GM21360 (cell line): ENCODE results near the gene TTBK1.

ENCODE experiments used
- ATAC-seq: cut with Tn5 transposase; IDR thresholded peaks from one replicate; pipeline ENCODE4 v1.9.1; 2021; ENCODE audit warnings: mild to moderate bottlenecking, moderate library complexity; ENCODE audit not compliant: unreplicated experiment

Gene TTBK1

DNA sequence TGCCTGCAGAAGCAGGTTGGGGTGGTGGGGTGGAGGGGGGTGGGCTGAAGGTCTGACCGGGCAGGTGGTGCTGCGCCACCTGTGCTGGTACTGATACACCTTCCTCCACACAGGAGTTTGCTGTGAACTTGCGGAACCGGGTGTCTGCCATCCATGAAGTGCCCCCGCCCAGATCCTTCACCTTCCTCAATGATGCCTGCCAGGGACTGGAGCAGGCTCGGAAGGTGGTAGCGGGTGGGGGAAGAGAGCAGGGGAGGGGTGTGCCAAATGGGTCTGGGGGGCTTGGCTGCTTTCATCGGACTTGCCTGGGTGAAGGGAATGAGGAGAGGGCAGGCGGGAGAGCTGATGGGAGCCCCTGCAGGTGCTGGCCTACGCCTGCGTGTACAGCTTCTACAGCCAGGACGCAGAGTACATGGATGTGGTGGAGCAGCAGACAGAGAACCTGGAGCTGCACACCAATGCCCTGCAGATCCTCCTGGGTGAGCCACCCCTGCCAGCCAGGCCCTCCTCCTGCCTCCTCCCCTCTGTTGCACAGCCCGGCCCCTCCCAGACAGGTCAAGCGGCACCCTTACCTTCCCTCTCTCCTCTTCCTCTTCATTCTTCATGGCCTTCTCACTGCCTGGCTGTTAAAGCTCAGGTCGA, 20.7 kb upstream of the TTBK1 start:
- ATAC-seq, result no peak

DNA sequence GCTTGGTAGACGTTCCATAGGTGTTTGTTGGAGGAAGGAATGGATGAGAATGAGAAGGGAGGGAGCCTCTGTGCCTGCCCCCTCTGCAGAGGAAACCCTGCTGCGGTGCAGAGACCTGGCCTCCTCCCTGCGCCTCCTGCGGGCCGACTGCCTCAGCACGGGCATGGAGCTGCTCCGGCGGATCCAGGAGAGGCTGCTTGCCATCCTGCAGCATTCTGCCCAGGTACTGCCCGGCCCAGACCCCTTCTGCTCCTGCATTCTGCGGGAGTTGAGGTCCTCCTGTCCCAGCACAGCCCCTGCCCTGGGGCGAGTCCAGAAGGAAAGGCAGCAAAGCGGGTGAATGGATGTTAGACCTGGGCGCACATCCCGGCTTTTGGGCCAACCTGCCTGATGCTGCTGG, 20.1 kb upstream of the TTBK1 start:
- ATAC-seq, result no peak

DNA sequence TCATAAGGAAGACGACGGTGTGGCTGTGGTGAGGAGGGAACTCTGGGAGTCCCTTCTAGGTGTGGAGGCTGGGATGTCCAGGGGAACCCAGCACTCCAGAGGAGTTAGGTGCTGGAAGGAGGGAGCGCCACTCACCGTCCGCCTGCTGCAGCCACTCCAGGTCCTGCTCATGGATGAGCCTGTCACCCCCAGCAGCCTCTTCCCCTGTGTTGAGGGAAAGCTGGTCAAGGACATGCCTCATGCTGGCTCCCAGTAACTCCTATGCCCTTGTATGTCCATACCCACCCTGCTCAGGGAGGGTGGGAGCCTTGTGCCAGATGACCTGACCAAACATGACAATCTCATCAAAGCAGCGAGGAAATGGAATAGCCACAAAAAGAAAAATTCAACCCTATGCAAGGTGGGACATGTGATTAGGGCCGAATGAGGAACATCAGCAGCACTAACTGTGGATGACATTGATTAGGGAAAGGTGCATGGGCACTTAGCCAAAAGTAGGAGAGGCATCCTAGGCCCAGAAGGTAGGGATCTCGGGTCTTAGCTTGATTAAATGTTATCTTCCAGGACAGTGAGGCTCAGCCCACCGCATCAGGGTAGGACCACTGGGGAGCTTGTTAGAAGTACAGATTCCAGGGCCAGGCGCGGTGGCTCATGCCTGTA, 17.0 kb upstream of the TTBK1 start:
- ATAC-seq, result no peak

DNA sequence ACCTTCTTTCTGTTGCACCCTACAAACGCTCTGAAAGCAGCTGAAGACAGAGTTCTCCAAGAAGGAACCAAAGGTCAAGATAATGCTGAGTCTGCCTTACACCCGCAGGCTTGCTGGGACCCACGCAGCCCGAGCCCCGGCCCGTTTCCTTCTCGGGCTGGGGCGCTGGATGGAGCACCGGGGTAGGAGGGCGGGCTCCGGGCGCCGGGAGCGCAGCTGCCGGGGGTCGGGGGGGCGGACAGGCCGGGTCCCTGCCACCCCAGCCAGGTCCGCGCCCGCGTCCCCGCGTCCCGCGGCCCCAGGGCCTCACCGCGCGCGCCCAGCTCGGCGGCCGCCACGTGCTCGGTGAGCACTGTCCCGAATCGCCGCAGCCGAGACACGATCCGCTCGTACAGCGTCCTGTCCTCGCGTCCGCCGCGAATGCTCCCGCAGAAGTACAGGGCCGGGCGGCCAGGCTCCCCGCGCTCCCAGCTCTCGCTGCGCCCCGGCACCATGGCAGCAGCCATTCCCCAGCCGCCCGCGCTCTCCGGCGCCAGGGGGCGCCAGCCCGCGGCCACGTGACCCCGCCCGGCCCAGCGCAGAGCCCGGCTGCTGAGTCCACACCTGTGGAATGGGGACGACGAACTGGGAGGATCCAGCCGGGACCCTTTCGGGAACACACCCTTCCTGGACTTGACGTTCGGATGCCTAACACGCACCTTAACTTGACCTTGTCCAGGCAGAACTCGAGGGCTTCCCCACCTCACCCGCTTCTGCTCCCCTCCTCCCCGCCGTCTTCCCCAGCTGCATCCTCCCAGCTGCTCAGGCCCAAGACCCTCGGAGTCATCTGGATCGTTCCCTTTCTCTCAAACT, 14.1 kb upstream of the TTBK1 start, which contains the start of gene DNPH1:
TSS of gene DNPH1 (minus strand) at position 531 of the 852 bp plus-strand sequence. CDS start at position 506, 25 bp downstream.
- peak; percentile 55 for ATAC-seq

DNA sequence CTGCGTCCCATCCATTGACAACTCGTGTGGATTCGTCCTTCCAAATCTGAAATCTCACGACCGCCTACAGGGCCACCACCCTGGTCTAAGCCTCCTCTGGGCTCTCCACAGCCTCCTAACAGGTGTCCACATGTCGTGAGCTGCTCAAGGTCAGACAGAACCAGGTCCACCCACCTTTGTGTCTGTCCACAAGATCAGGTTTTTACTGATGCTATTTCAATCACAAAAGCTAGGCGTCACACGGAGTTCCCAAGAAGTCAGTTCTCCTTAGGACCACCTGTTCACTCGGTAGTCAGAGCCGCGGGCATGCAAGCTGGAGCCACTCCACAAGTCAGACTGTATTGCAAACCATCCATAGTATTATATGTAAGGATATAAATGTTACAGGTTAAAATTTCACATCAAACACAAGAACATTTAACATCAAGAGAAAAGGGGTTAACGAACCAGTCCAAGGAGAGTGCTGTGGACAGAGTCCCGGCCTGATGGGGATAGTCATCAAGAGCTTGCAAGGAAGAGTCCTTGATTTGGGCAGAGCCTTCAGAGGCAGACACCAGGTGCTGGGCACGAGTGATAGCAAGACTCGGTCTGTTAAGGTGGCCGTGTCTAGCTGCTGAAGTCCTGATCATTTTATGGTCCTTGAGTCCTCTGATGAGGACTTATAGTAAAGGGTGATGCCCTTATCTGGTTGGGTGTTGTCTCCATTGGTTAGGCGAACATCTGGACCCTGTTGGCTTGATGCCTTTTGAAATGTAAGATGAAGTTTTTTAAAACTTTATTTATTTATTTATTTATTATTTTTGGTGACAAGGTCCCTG, 13.3 kb upstream of the TTBK1 start:
- no peak for ATAC-seq

DNA sequence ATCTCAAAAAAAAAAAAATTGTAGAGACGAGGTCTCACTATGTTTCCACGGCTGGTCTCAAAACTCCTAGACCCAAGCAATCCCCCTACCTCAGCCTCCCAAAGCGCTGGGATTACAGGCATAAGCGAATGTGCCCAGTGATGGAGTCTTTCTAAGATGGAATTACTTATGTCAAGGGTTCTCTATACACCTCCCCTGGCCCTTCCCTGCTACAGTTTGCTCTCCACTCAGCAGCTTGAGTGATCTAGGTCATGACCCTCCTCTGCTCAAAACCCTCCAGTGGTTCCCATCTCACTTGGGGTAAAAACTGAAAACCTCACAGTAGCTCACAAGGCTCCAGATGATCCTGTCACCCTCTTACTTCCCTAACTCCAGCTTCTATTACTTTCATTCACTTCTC, 12.2 kb upstream of the TTBK1 start:
- no peak for ATAC-seq

DNA sequence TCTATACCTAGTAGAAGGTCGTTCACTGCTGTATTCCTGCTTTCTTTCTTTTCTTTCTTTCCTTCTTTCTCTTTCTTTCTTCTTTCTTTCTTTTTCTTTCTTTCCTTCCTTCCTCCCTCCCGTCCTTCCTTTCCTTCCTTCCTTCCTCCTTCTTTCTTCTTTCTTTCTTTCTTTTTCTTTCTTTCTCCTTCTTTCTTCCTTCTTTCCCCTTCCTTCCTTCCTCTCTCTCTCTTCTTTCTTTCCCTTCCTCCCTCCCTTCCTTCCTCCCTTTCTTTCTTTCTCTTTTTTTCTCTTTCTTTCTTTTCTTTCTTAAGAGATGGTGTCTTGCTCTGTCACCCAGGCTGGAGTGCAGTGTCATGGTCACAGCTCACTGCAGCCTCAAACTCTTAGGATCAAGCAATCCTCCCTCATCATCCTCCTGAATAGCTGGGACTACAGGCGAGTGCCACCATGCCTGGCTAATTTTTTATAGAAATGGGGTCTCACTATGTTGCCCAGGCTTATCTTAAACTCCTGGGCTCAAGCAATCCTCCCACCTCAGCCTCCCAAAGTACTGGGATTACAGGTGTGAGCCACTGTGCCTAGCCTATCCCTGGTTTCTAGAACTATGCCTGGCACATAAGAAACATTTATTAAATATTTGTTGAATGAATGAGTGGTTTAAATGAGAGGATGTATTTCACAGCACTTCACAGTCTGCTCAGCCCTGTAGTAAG, 11.4 kb upstream of the TTBK1 start:
- ATAC-seq, result no peak

DNA sequence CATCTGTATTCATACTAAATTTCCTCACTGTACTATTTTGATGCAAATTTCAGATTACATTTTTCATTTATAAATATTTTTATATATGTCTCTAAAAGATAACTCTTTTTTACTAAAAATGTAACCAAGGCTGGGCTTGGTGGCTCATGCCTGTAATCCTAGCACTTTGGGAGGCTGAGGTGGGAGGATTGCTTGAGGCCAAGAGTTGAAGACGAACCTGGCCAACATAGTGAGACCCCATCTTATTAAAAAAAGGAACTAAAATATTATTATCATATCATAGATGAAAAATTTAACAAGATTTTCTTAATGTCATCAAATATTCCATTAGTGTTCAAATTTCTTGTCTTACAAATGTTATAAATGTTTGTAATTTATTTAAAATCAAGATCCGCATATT, 7.4 kb upstream of the TTBK1 start:
- no peak for ATAC-seq

DNA sequence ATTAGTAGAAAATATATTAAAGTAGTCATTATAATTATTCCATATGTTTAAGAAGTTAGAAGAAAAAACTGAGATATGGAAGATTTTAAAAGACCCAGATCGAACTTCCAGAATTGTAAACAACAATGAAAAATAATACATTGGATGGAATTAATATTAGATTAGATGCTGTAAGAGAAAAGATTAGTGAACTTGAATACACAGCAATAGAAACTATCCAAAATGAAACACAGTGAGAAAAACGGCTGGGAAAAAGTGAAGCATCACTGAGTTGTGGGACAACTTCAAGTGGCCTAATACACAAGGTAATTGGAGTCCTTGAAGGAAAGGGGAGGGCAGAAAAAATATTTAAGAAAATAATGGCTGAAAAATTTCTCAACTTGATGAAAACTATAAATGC, 4.2 kb upstream of the TTBK1 start:
- no peak for ATAC-seq

DNA sequence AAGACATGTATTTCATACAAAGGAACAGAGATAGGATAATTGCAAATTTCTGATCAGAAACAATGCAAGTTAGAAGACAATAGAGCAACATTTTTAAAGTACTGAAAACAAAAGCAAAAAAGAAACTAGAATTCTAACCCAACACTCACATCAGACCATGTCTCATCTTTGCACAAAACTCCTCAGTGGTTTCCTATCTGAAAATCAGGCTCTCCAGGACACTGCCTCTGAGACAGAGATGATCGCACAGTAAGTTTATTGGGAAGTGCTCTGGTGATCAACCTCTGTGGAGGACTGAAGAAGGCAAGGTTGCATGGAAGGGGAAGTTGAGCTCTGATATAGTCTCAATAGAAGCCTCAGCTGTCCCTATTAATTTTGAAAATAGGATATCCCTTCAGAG, 2.3 kb upstream of the TTBK1 start:
- no peak for ATAC-seq

DNA sequence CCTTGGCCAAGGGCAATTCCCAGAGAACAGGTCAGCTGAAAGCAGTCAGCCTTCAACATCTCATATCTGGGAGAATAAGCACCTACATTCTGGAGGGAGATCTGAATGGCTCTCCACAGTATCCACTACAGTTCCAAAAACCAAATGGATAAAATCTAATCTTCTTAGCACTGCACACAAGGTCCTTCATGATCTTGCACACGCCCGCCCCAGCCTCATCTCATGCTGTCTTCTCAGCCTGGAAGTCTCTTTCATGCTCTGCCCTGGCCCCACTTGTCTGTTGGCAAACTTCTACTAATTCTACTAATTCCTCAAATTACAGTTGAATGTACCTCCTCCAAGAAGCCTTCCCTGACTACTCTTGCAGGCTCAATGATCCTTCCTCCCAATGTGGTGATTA, 1.8 kb upstream of the TTBK1 start:
- no peak for ATAC-seq

DNA sequence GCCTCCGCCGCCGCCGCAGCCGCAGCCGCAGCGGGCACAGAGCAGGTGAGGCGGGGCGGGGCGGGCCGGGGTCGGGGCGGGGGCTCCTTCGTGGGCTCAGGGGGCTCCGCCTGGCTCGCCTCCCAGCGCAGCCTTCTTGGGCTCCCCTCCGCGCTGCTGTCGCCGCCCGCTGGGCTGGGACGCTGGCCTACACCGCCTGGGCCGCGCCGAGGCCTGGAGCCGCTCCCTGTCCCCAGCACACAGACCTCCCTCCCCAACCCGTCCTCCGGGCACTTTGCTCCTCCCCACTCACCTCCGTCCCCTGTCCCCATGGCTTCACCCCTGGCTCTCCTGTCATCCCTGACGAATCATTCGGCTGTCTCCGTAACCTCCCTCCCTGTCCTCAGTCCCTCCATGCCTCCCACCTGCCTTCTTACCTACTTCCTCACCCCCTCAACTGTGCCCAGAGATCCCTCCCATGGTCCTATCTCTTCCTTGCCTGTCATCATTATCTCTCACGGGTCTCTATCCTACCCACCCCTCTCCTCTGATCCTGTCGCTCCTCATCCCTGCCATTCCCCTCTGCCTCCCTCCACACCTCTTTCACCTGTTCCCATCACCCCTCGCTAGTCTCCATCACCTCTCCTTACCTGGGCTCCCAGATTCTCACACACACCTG, 512 bp downstream of the TTBK1 start:
- no peak for ATAC-seq

DNA sequence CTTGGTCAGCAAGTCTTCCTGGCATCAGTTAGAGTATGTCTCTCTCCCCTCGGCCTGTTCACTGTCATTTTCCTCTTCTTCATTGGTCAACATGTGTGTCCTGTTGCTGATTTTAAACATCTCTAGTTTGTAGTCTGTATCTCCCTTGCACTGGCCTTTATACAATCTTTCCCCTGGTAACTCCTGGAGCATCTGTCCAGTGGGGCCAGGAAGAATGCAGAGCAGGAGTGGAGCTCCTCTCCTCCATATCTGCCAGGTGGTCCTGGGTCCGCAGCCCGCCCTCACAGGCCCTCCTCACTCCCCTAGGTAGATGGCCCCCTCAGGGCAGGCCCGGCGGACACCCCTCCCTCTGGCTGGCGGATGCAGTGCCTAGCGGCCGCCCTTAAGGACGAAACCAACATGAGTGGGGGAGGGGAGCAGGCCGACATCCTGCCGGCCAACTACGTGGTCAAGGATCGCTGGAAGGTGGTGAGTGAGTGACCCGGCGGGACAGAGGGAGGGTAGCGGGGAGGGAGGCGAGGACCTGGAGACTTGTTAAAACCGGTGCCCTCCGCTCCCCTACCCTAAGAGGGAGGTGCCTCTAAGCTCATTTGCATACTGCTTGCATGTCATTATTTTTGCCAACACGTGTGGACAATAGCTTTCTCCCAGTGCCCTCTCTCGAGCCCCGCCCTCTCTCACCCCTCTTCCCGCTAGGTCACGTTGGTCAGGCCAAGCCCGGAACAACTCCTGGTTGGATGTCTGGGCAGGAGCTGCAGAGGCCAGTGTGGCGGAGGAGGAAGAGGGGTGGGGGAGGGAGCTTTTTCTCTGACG, 3.2 kb downstream of the TTBK1 start:
- peak; percentile 23 for ATAC-seq

DNA sequence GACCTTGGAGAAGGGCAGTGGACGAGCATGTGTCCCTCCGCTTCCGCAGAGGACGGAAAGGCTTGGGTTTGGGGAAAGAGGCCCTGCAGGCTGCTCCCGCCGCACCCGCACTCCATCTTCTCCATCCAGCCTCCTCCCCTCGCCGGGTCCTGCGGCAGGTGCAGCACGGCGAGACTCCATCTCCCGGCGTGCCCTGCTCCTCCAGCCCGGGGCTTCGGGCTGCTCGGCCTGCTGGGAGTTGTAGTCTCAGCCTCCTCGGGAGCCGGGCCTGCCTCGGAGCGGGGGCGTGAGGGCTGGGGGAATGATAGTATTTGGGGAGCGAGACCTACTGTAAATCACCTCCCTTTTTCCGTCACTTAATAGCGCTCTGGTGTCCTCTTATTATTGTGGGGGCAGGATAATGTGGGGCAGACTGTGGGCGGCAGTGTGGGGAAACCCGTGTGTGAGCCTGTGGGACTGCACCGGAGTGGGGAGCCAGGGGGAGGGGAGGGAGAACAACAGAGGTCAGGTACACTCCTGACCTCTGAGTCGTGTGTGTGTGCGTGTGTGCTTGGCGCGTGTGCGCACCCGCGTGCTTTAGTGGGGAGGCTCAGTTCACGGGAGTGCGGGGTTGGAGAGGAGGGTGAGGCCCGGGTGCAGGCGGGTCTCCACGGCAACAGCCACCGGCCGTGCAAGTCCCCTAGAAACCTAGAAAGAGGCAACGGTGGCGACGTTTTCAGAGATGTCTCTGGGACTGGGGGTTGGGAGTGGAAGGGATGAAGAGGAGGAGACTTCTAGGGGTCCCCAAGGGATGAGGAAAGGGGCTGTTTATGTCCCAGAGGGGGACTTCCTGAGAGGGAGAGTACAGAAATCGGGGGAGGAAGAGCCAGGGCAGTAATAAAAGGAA, 4.1 kb downstream of the TTBK1 start:
- peak; percentile 77 for ATAC-seq

DNA sequence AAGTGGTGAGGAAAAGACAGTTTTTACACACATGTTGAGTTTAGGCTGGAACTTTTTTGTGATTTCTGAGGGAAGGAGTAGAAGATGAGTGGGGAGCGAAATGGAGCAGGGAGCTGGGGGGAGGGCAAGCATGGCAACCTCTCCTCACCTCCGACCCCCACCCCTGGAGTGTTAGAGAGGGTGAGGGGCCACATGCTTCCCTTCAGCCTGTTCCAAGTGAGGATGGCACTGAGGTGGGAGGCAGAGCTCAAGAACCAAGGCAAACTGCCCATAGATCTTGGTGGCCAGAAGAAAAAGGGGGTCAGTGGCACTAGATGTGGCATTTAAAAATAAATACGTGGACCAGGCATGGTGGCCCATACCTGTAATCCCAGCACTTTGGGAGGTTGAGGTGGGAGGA, 4.8 kb downstream of the TTBK1 start:
- no peak for ATAC-seq

DNA sequence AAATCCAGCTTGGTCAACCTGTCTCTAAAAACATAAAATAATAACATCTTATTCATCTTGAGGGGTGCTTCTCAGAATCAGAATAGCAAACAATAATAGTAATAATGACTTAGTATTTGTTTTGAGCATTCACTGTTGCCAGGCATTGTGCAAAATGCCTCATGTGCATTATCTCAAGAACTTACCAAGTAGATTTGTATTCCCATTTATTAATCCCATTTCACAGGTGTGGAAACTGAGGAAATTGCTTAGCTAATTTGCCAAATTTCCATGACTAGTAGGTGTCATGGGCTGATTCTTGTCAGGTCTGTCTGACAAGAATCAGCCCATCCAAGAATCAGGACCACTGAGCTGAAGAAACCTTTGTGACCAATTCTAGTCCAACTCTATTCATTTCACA, 5.5 kb downstream of the TTBK1 start:
- no peak for ATAC-seq

DNA sequence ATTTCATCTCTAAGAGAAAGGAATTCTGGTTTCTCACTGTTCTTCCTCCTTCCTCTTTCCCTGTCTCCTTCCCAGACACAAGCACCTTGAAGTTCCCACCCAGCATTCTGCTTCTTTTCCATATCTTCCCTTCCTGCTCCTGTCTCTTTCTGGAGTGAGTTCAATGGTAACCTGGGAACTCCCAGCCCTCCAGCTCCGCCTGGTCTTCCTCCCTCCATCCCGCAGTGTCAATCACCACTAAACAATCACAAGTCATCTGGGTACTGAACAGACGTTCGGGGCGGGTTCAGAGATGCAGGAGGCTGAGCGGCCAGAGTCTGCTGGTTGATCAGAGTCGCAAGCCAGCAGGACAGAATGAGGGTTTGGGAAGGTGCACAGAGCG, 7.7 kb downstream of the TTBK1 start:
- ATAC-seq, result no peak

DNA sequence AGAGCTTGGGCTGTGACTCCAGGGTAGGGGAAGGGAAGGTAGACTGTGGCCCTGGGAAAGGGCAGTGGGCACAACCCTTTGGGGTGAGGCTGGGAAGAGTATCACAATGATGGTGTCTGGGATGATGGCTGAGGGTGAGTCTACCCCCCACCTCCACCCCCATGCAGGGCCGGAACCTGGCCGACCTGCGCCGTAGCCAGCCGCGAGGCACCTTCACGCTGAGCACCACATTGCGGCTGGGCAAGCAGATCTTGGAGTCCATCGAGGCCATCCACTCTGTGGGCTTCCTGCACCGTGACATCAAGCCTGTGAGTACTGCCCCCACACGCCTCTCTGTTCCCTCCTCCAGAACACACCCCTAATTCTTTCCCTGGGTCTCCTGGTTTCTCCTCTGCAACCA, 10.1 kb downstream of the TTBK1 start:
- no peak for ATAC-seq
